Right lobe of liver (tissue), 6 donors: Measurements from ENCODE around the gene PIGO. TPM values are rescaled to one million over a fixed set of nuclear protein-coding genes. Genes with fewer than 3 reads are reported as not detected.

Experiments
- ATAC-seq, 4 donors: fragments of 200-7000 bp; cut with Tn5 transposase; one replicate each; pipeline ENCODE4 v1.9.1; 2020; ENCODE audit warnings: mild to moderate bottlenecking in 4 of 4, moderate library complexity in 4 of 4
- DNase-seq, 3 donors: peaks; one replicate each; pipeline ENCODE4 v3.0.0-alpha.2; 2020
- H3K27ac ChIP-seq, 3 donors: fragments of 200-600 bp; one replicate each; pipeline ENCODE4 v1.8.0; 2022
- H3K27me3 ChIP-seq, 2 donors: fragments of 200-600 bp; one replicate each; pipeline ENCODE4 v1.8.0; 2022
- H3K36me3 ChIP-seq, 4 donors: fragments of 200-600 bp; sonication (generic) in 1 of 4; one replicate each; pipeline versions ENCODE4 v1.5.1 to v1.8.0; 2017 to 2022; ENCODE audit warnings: control low read depth in 1 of 4
- H3K4me1 ChIP-seq, 4 donors: fragments of 200-600 bp; sonication (generic) in 1 of 4; one replicate each; pipeline versions ENCODE4 v1.5.1 to v1.8.0; 2017 to 2022; ENCODE audit warnings: control low read depth in 1 of 4
- H3K4me3 ChIP-seq, 3 donors: fragments of 200-600 bp; one replicate each; pipeline ENCODE4 v1.8.0; 2022
- H3K9me3 ChIP-seq, 4 donors: fragments of 200-600 bp; sonication (generic) in 1 of 4; one replicate each; pipeline versions ENCODE4 v1.5.1 to v1.8.0; 2017 to 2022; ENCODE audit warnings: control low read depth in 1 of 4
- CTCF ChIP-seq, 4 donors: fragments of 200-600 bp in 3 of 4; fragments of 450-650 bp in 1 of 4; IDR thresholded peaks; one replicate each; pipeline versions ENCODE4 v1.5.1 to v1.8.0; 2016 to 2022; ENCODE audit warnings: antibody characterized with exemption in 4 of 4, mild to moderate bottlenecking in 2 of 4
- POLR2A ChIP-seq: fragments of 450-650 bp; IDR thresholded peaks from one replicate; pipeline ENCODE4 v1.6.1; 2017; ENCODE audit warnings: antibody characterized with exemption, mild to moderate bottlenecking
- WGBS: methylation state at CpG from one replicate; pipeline ENCODE4 v1.1.6; 2018; ENCODE audit warnings: low coverage, low lambda C conversion rate; ENCODE audit not compliant: insufficient coverage; ENCODE audit errors: missing lambda C conversion rate; 5-methylcytosine and 5-hydroxymethylcytosine counted together
- intact Hi-C, 2 donors: fragments of 100-400 bp; cut with DNase I; formaldehyde crosslinking; loops; one replicate each; pipeline versions ENCODE4 v1.11.2 to v1.14.1; 2022
- total RNA-seq, 6 experiments: library from RNA; depleted of rRNA in 2 of 6; stranded (reverse); fragments of >200 nt in 2 of 6; fragmentation: NEBNext Ultra II Directional in 3 of 6; extraction: Animal tissue kit (Norgen Biotek cat#: 25700) in 3 of 6; gene quantifications; one replicate each; pipeline versions ENCODE4 v1.1.0 to v1.2.4, GENCODE V29; 2016 to 2023
- donor health status: DM: no; HTN: yes; CAD: no.
- donor health status: DM: no; HTN: no; CAD: no.
- donor health status: DM: no; HTN: no; CAD: no.
- donor health status: DM: no; HTN: yes; CAD: no.
- donor health status: DM: no; HTN: yes; CAD: no.

The PIGO gene
- total RNA-seq, 6 experiments from 2014 or later = 11.5 to 18.0 (median 15.6) TPM

GRCh38 chr9:35102465-35102768 is 6.0 kb upstream of the PIGO start:
- Histone ChIP-seq H3K4me3 (peak overlapping the region; percentile 49 to 94 (median 76)), H3K4me1 (peaks cover 0 to 19% (median 5%) of the 10 kb centered on the region in 4 donors), H3K27ac (peak overlapping the region; percentile 14 to 82 (median 53)), H3K36me3 (peaks cover 0 to 56% (median 13%) of the 10 kb centered on the region in 4 donors), H3K9me3 (no peaks in the 10 kb centered on the region), H3K27me3 (no peaks in the 10 kb centered on the region)
- DNase-seq (no peak), ATAC-seq (peak; percentile 44 to 56 (median 46))
- intact Hi-C loops = no loop called here
- 3% methylated on average over 7 of the region's 10 CpGs for WGBS
- TF ChIP-seq POLR2A = no peak
- no peak for TF ChIP-seq CTCF (IDR thresholded peaks at IDR 0.05)

GRCh38 chr9:35097573-35097972 is 1.2 kb upstream of the PIGO start:
- TF ChIP-seq POLR2A (no peak), CTCF (IDR thresholded peaks at IDR 0.05) (no peak)
- peaks cover 0 to 22% (median 5%) of the 10 kb centered on the region in 4 donors for H3K4me1 ChIP-seq
- intact Hi-C loops = no loop called here
- DNase-seq (no peak), ATAC-seq (no peak)
- H3K4me3 ChIP-seq = no peak overlapping the region
- H3K9me3 ChIP-seq = no peaks in the 10 kb centered on the region
- H3K27me3 ChIP-seq = no peaks in the 10 kb centered on the region
- H3K27ac ChIP-seq = no peak overlapping the region
- WGBS = 88% methylated on average over 2 of the region's 3 CpGs
- peaks cover 0 to 24% (median 4%) of the 10 kb centered on the region in 4 donors for H3K36me3 ChIP-seq

GRCh38 chr9:35091536-35091935 is 4.9 kb downstream of the PIGO start:
- intact Hi-C loops = no loop called here
- ATAC-seq = no peak
- Histone ChIP-seq H3K27ac (no peak overlapping the region), H3K9me3 (no peaks in the 10 kb centered on the region), H3K27me3 (no peaks in the 10 kb centered on the region), H3K4me1 (peaks cover 0 to 8% (median under 1%) of the 10 kb centered on the region in 4 donors), H3K36me3 (peaks cover 0 to 40% (median 12%) of the 10 kb centered on the region in 4 donors), H3K4me3 (no peak overlapping the region)
- DNase-seq = no peak
- TF ChIP-seq POLR2A = no peak
- TF ChIP-seq CTCF (IDR thresholded peaks at IDR 0.05) = no peak
- WGBS = 95% methylated on average over 4 of the region's 17 CpGs

GRCh38 chr9:35089434-35089833 is 7.0 kb downstream of the PIGO start:
- Histone ChIP-seq H3K4me1 (no peaks in the 10 kb centered on the region), H3K27ac (no peak overlapping the region), H3K9me3 (no peaks in the 10 kb centered on the region), H3K4me3 (no peak overlapping the region), H3K27me3 (no peaks in the 10 kb centered on the region), H3K36me3 (peaks cover 0 to 40% (median 12%) of the 10 kb centered on the region in 4 donors)
- WGBS = 100% methylated on average over 2 of the region's 2 CpGs
- intact Hi-C loops = no loop called here
- DNase-seq (no peak), ATAC-seq (no peak)
- TF ChIP-seq POLR2A (no peak), CTCF (IDR thresholded peaks at IDR 0.05) (no peak)

- intact Hi-C loops = no loop called here
These were observed 11.3 kb downstream of the PIGO start for GRCh38 chr9:35085078-35085477.

More at GRCh38 chr9:35085078-35085477, 11.3 kb downstream of the PIGO start:
- no peak for TF ChIP-seq CTCF (IDR thresholded peaks at IDR 0.05)
- TF ChIP-seq POLR2A = no peak
- no peak for ATAC-seq
- H3K27me3 ChIP-seq = no peaks in the 10 kb centered on the region
- 69% methylated on average over 2 of the region's 2 CpGs for WGBS
- no peak for DNase-seq
- no peak overlapping the region for H3K27ac ChIP-seq
- H3K9me3 ChIP-seq = no peaks in the 10 kb centered on the region
- no peaks in the 10 kb centered on the region for H3K4me1 ChIP-seq
- H3K4me3 ChIP-seq = no peak overlapping the region
- peaks cover 0 to 23% (median 7%) of the 10 kb centered on the region in 4 donors for H3K36me3 ChIP-seq
